ENCODE data around the gene MTERF4. TPM values are rescaled to one million over a fixed set of nuclear protein-coding genes. Genes with fewer than 3 reads are reported as not detected.
A peak's percentile ranks its signal among the peaks of the same experiment; 100 is the strongest.

The MTERF4 gene
- total and polyA plus RNA-seq, 2 of the 8 experiments (the other 6 are each of a cell fraction or from before 2014, with no cell fraction given) = 25.9 to 28.5 TPM

DNA sequence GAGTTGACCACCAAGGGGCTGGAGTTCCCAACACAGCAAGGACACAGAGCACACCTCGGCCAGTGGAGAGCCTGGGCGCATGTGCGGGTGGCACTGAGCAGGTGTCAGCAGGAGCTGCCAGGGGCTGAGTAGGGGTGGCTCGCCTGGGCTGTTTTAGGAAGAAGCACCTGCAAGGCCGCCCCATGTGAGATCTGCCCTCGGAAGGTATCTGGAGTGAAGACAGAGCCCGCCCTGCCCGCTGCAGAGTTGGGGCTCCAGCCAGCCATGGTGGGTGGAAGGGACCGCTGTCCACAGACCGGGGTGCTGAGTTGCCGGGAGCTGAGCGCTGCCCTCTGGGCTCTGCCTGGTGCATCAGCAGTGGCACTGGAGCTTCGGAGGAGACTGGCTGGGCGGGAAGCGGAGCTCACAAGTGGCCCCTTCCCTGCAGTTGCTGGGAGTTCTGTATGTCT lies 35.2 kb downstream of the MTERF4 start (continued):
- TF ChIP-seq KDM1A (IDR thresholded peaks at IDR 0.05; ENCODE audit: borderline replicate concordance, low read length) = no peak
- TF ChIP-seq SIN3A (conservative IDR thresholded peaks at IDR 0.05 in 1 of 2, IDR thresholded peaks at IDR 0.05 in 1 of 2; ENCODE audit: low read depth in 1 of 2, low read length in 2 of 2) = peak; percentile 83 to 86; a peak in 3 of 4 replicates
- TF ChIP-seq GABPA (IDR thresholded peaks at IDR 0.05; ENCODE audit: borderline replicate concordance, insufficient read depth, low read length) = peak; percentile 81; the same call in 1 of the 2 replicates
- TF ChIP-seq, protein P1, sequence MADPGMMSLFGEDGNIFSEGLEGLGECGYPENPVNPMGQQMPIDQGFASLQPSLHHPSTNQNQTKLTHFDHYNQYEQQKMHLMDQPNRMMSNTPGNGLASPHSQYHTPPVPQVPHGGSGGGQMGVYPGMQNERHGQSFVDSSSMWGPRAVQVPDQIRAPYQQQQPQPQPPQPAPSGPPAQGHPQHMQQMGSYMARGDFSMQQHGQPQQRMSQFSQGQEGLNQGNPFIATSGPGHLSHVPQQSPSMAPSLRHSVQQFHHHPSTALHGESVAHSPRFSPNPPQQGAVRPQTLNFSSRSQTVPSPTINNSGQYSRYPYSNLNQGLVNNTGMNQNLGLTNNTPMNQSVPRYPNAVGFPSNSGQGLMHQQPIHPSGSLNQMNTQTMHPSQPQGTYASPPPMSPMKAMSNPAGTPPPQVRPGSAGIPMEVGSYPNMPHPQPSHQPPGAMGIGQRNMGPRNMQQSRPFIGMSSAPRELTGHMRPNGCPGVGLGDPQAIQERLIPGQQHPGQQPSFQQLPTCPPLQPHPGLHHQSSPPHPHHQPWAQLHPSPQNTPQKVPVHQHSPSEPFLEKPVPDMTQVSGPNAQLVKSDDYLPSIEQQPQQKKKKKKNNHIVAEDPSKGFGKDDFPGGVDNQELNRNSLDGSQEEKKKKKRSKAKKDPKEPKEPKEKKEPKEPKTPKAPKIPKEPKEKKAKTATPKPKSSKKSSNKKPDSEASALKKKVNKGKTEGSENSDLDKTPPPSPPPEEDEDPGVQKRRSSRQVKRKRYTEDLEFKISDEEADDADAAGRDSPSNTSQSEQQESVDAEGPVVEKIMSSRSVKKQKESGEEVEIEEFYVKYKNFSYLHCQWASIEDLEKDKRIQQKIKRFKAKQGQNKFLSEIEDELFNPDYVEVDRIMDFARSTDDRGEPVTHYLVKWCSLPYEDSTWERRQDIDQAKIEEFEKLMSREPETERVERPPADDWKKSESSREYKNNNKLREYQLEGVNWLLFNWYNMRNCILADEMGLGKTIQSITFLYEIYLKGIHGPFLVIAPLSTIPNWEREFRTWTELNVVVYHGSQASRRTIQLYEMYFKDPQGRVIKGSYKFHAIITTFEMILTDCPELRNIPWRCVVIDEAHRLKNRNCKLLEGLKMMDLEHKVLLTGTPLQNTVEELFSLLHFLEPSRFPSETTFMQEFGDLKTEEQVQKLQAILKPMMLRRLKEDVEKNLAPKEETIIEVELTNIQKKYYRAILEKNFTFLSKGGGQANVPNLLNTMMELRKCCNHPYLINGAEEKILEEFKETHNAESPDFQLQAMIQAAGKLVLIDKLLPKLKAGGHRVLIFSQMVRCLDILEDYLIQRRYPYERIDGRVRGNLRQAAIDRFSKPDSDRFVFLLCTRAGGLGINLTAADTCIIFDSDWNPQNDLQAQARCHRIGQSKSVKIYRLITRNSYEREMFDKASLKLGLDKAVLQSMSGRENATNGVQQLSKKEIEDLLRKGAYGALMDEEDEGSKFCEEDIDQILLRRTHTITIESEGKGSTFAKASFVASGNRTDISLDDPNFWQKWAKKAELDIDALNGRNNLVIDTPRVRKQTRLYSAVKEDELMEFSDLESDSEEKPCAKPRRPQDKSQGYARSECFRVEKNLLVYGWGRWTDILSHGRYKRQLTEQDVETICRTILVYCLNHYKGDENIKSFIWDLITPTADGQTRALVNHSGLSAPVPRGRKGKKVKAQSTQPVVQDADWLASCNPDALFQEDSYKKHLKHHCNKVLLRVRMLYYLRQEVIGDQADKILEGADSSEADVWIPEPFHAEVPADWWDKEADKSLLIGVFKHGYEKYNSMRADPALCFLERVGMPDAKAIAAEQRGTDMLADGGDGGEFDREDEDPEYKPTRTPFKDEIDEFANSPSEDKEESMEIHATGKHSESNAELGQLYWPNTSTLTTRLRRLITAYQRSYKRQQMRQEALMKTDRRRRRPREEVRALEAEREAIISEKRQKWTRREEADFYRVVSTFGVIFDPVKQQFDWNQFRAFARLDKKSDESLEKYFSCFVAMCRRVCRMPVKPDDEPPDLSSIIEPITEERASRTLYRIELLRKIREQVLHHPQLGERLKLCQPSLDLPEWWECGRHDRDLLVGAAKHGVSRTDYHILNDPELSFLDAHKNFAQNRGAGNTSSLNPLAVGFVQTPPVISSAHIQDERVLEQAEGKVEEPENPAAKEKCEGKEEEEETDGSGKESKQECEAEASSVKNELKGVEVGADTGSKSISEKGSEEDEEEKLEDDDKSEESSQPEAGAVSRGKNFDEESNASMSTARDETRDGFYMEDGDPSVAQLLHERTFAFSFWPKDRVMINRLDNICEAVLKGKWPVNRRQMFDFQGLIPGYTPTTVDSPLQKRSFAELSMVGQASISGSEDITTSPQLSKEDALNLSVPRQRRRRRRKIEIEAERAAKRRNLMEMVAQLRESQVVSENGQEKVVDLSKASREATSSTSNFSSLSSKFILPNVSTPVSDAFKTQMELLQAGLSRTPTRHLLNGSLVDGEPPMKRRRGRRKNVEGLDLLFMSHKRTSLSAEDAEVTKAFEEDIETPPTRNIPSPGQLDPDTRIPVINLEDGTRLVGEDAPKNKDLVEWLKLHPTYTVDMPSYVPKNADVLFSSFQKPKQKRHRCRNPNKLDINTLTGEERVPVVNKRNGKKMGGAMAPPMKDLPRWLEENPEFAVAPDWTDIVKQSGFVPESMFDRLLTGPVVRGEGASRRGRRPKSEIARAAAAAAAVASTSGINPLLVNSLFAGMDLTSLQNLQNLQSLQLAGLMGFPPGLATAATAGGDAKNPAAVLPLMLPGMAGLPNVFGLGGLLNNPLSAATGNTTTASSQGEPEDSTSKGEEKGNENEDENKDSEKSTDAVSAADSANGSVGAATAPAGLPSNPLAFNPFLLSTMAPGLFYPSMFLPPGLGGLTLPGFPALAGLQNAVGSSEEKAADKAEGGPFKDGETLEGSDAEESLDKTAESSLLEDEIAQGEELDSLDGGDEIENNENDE (IDR thresholded peaks at IDR 0.05; ENCODE audit: insufficient replicate concordance, low read length) = no peak
- no peak for TF ChIP-seq CHD2 (IDR thresholded peaks at IDR 0.05; ENCODE audit: low read length)
- no peak for TF ChIP-seq CREB1 (IDR thresholded peaks at IDR 0.05)
- no peak for TF ChIP-seq CBX8 (IDR thresholded peaks at IDR 0.05; ENCODE audit: borderline replicate concordance, low read depth, low read length)
- TF ChIP-seq CHD1 (IDR thresholded peaks at IDR 0.05; ENCODE audit: low read depth, low read length) = no peak
- no peak for TF ChIP-seq PHF8 (conservative IDR thresholded peaks at IDR 0.05; ENCODE audit: low read depth, low read length)
- no peak for TF ChIP-seq BCL11A (IDR thresholded peaks at IDR 0.05; ENCODE audit: low read depth in 2 of 2, low read length in 2 of 2)
- no peak for TF ChIP-seq POU5F1 (IDR thresholded peaks at IDR 0.05; ENCODE audit: low read depth, low read length)
- no peak for TF ChIP-seq TAF1 (IDR thresholded peaks at IDR 0.05; ENCODE audit: low read depth, low read length)

All from H1 (cell line).